Neural cell (in vitro differentiated cells): Measurements from ENCODE around the gene VPS35L. TPM values are rescaled to one million over a fixed set of nuclear protein-coding genes. Genes with fewer than 3 reads are reported as not detected.

Experiments
- H2AFZ ChIP-seq: fragments of 200-600, 300-800 bp; sonication (generic), shearing (Covaris generic); 2 replicates; pipeline ENCODE4 v1.6.0; 2014; ENCODE audit warnings: low read depth, mild to moderate bottlenecking, antibody characterized with exemption, low read length, moderate library complexity
- H3F3A ChIP-seq: fragments of 200-600 bp; shearing (Covaris generic); 2 replicates; pipeline ENCODE4 v1.6.1; 2016; ENCODE audit warnings: mild to moderate bottlenecking, moderate library complexity, mixed read lengths, antibody characterized with exemption, low read length; ENCODE audit not compliant: insufficient read depth, poor library complexity, severe bottlenecking
- H3K27ac ChIP-seq: fragments of 200-600, 300-800 bp; sonication (generic), shearing (Covaris generic); 2 replicates; pipeline ENCODE4 v1.5.1; 2014; ENCODE audit warnings: mild to moderate bottlenecking, low read length, moderate library complexity
- H3K27me3 ChIP-seq: fragments of 300-800, 200-600 bp; sonication (generic), shearing (Covaris generic); 2 replicates; pipeline ENCODE4 v1.6.0; 2014; ENCODE audit warnings: mild to moderate bottlenecking, low read depth, low read length, moderate library complexity; ENCODE audit not compliant: insufficient read depth
- H3K36me3 ChIP-seq: fragments of 300-800, 200-600 bp; sonication (generic), shearing (Covaris generic); 2 replicates; pipeline ENCODE4 v1.5.1; 2014; ENCODE audit warnings: mild to moderate bottlenecking, antibody characterized with exemption, low read length, moderate library complexity; ENCODE audit not compliant: insufficient read depth
- H3K4me2 ChIP-seq: fragments of 300-800, 200-600 bp; sonication (generic), shearing (Covaris generic); 2 replicates; pipeline ENCODE4 v1.6.0; 2014; ENCODE audit warnings: mild to moderate bottlenecking, low read length
- H3K4me3 ChIP-seq: fragments of 300-800, 200-600 bp; sonication (generic), shearing (Covaris generic); 2 replicates; pipeline ENCODE4 v1.5.1; 2014; ENCODE audit warnings: mild to moderate bottlenecking, low read length, moderate library complexity
- H3K79me2 ChIP-seq: fragments of 200-600 bp; shearing (Covaris generic); replicated peaks from 2 replicates; pipeline ENCODE4 v1.6.0; 2014; ENCODE audit warnings: mild to moderate bottlenecking, low read length, moderate library complexity; ENCODE audit not compliant: insufficient read depth
- H3K9ac ChIP-seq: fragments of 300-800, 200-600 bp; sonication (generic), shearing (Covaris generic); 2 replicates; pipeline ENCODE4 v1.6.1; 2016; ENCODE audit warnings: mild to moderate bottlenecking, low read length, mixed read lengths
- H3K9me2 ChIP-seq: fragments of 200-600 bp; shearing (Covaris generic); 2 replicates; pipeline ENCODE4 v1.6.1; 2016; ENCODE audit warnings: mild to moderate bottlenecking, low read length, mixed read lengths; ENCODE audit not compliant: insufficient read depth
- H3K9me3 ChIP-seq: fragments of 200-600, 300-800 bp; sonication (generic), shearing (Covaris generic); 2 replicates; pipeline ENCODE4 v1.6.1; 2016; ENCODE audit warnings: mild to moderate bottlenecking, mixed run types, low read length, moderate library complexity, mixed read lengths
- H4K20me1 ChIP-seq: fragments of 200-600 bp; shearing (Covaris generic); 2 replicates; pipeline ENCODE4 v1.6.1; 2016; ENCODE audit warnings: mild to moderate bottlenecking, mixed run types; ENCODE audit not compliant: insufficient read depth
- CTCF ChIP-seq: fragments of 450-650 bp; IDR thresholded peaks from 2 replicates; pipeline ENCODE4 v1.5.1; 2014; ENCODE audit warnings: antibody characterized with exemption, mild to moderate bottlenecking, moderate library complexity; ENCODE audit not compliant: poor library complexity, severe bottlenecking
- EP300 ChIP-seq: fragments of 450-650 bp; conservative IDR thresholded peaks from 2 replicates; pipeline ENCODE4 v1.6.1; 2014; ENCODE audit warnings: antibody characterized with exemption, mild to moderate bottlenecking, moderate library complexity; ENCODE audit not compliant: poor library complexity, severe bottlenecking
- EZH2 ChIP-seq: fragments of 200-600, 300-800 bp; shearing (Covaris generic), sonication (generic); IDR thresholded peaks from 2 replicates; pipeline ENCODE4 v1.6.1; 2014; ENCODE audit warnings: antibody characterized with exemption, low read length, borderline replicate concordance, mild to moderate bottlenecking; ENCODE audit not compliant: insufficient read depth, poor library complexity, severe bottlenecking
- MXI1 ChIP-seq: fragments of 450-650 bp; conservative IDR thresholded peaks from 2 replicates; pipeline ENCODE4 v1.6.1; 2014; ENCODE audit warnings: antibody characterized with exemption, mild to moderate bottlenecking; ENCODE audit not compliant: poor library complexity, severe bottlenecking
- POLR2AphosphoS5 ChIP-seq: IDR thresholded peaks from 2 replicates; pipeline ENCODE4 v1.6.1; 2012
- RAD21 ChIP-seq: fragments of 450-650 bp; conservative IDR thresholded peaks from 2 replicates; pipeline ENCODE4 v1.6.1; 2014; ENCODE audit warnings: antibody characterized with exemption, mild to moderate bottlenecking, moderate library complexity
- REST ChIP-seq: IDR thresholded peaks from 2 replicates; pipeline ENCODE4 v1.6.1; 2012; ENCODE audit warnings: borderline replicate concordance
- SMC3 ChIP-seq: fragments of 450-650 bp; conservative IDR thresholded peaks from 2 replicates; pipeline ENCODE4 v1.6.1; 2014; ENCODE audit warnings: antibody characterized with exemption, mild to moderate bottlenecking, moderate library complexity; ENCODE audit not compliant: poor library complexity
- TAF1 ChIP-seq: IDR thresholded peaks from 2 replicates; pipeline ENCODE4 v1.6.1; 2012; ENCODE audit warnings: low read depth
- polyA plus RNA-seq: library from polyadenylated mRNA; depleted of rRNA; stranded (reverse); fragments of >200 nt; gene quantifications from 2 replicates; pipeline ENCODE4 v1.2.3, GENCODE V29; 2014

The VPS35L gene
- polyA plus RNA-seq, 1 donor from 2014 or later = 29.8 TPM

GRCh38 chr16:19599968-19600716 is 44.6 kb downstream of the VPS35L start:
- Histone ChIP-seq H3K4me2 (no peak overlapping the region), H3K9me2 (no peaks in the 10 kb centered on the region), H3K79me2 (no peaks in the 10 kb centered on the region), H3K27me3 (no peaks in the 10 kb centered on the region), H2AFZ (no peak overlapping the region), H3K36me3 (peaks cover 3% of the 10 kb centered on the region), H4K20me1 (no peaks in the 10 kb centered on the region), H3K4me3 (no peak overlapping the region), H3K27ac (no peak overlapping the region), H3F3A (no peaks in the 10 kb centered on the region), H3K9ac (no peak overlapping the region), H3K9me3 (no peaks in the 10 kb centered on the region)
- TF ChIP-seq MXI1 (no peak), EZH2 (no peak), RAD21 (no peak), CTCF (no peak), POLR2AphosphoS5 (no peak), SMC3 (no peak), REST (no peak), EP300 (no peak), TAF1 (no peak)

GRCh38 chr16:19601083-19601976 is 45.8 kb downstream of the VPS35L start:
- TF ChIP-seq REST = no peak
- peak; percentile 92 for TF ChIP-seq SMC3
- TF ChIP-seq RAD21 = peak; percentile 87
- peak; percentile 83 for TF ChIP-seq CTCF
- no peak for TF ChIP-seq EP300
- no peak for TF ChIP-seq TAF1
- TF ChIP-seq MXI1 = no peak
- TF ChIP-seq EZH2 = no peak
- no peak for TF ChIP-seq POLR2AphosphoS5
- H3K9me2 ChIP-seq = no peaks in the 10 kb centered on the region
- no peak overlapping the region for H3K27ac ChIP-seq
- no peaks in the 10 kb centered on the region for H4K20me1 ChIP-seq
- no peak overlapping the region for H3K4me2 ChIP-seq
- H3K27me3 ChIP-seq = no peaks in the 10 kb centered on the region
- H3K9me3 ChIP-seq = no peaks in the 10 kb centered on the region
- H3F3A ChIP-seq = no peaks in the 10 kb centered on the region
- H3K36me3 ChIP-seq = peaks cover 8% of the 10 kb centered on the region
- H3K9ac ChIP-seq = no peak overlapping the region
- H2AFZ ChIP-seq = no peak overlapping the region
- H3K79me2 ChIP-seq = no peaks in the 10 kb centered on the region
- no peak overlapping the region for H3K4me3 ChIP-seq
